Measurements from ENCODE around the gene LRRFIP1. TPM values are rescaled to one million over a fixed set of nuclear protein-coding genes. Genes with fewer than 3 reads are reported as not detected.

LRRFIP1 gene
- total and polyA plus RNA-seq, 2 of the 13 experiments (the other 11 are each of a cell fraction or from before 2014, with no cell fraction given): 15.9 to 40.5 TPM

DNA sequence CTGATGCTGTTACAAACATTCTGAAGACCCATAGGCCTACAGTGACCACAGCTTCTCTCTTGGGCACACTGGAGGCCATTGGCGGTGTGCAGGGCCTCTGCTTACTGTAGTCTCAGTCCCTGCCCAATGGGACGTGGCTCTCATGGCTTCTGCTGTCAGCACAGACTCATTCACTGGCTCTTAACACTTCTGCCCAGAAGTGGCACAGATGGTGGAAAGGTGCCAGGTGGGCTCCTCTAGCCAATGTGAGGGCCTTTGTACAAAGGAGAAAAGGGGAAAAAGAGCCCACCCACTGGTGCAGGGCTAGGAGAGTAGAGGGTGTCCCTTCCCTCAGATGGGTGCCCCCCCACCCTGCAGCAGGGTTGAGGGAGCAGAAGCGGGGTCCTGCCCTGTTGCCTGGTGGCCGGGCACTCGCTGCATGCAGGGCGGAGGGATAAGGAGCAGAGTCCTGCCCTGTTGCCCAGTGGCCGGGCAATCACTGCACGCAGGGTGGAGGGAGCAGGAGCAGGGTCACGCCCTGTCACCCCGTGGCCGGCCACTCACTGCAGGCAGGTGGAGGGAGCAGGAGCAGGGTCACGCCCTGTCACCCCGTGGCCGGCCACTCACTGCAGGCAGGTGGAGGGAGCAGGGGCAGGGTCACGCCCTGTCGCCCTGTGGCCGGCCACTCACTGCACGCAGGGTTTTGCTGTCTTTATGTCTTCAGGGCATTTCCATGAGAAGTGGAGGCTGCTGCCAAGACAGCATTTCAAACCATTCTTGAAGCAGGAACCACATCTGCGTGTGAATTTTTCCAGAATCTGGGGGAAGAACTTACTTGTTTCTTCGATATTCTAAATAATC lies 20.0 kb downstream of the LRRFIP1 start:
- Histone ChIP-seq H3K4me2 (ENCODE audit: low read depth, low read length) (no peak overlapping the region), H3K9me3 (ENCODE audit: low read length) (no peaks in the 10 kb centered on the region), H3K27ac (ENCODE audit: extremely low read length, insufficient read depth, low read length) (no peak overlapping the region), H3K27me3 (ENCODE audit: control insufficient read depth in 1 of 2, insufficient read depth in 2 of 2, low read length in 2 of 2) (no peaks in the 10 kb centered on the region), H3K79me2 (ENCODE audit: insufficient read depth, low read length) (no peaks in the 10 kb centered on the region), H4K20me1 (ENCODE audit: insufficient read depth, low read length) (no peaks in the 10 kb centered on the region), H3K4me3 (replicated peaks in 1 of 3; ENCODE audit: insufficient read depth in 1 of 3, low read depth in 2 of 3, low read length in 3 of 3) (no peak overlapping the region), H3K4me1 (ENCODE audit: insufficient read depth, low read length) (0 out of 2 replicates have a peak, but pooled peaks cover 12% of the 10 kb centered on the region), H3K36me3 (replicated peaks in 1 of 2; ENCODE audit: control insufficient read depth in 1 of 2, insufficient read depth in 2 of 2, low read length in 2 of 2) (no peaks in the 10 kb centered on the region), H2AFZ (ENCODE audit: low read length) (no peak overlapping the region), H3K9ac (ENCODE audit: insufficient read depth, low read depth, low read length) (no peak overlapping the region)
- FAIRE-seq: no peak
- intact Hi-C loops (cut with micrococcal nuclease; ENCODE audit: unreplicated experiment) (no loop called here), in situ Hi-C loops (cut with HindIII; ENCODE audit: extremely low pct_ligation_motif_present, low pct_unique_long_range_greater_than_20kb) (no loop called here)
- 85% methylated on average over 11 of the region's 20 CpGs for WGBS (ENCODE audit: low lambda C conversion rate)
- no peak for ATAC-seq
- DNase-seq (ENCODE audit: low spot score): no peak
- no TSS peak for BruUV-seq (replicated peaks)
- CTCF ChIA-PET (ENCODE audit: low intra/inter-chr PET ratio, low total read pairs): no interaction called here
- POLR2A ChIA-PET: no interaction called here
- TF ChIP-seq AKAP8 (CRISPR knock-in tag; IDR thresholded peaks at IDR 0.05) (no peak), HOXD1 (CRISPR knock-in tag; IDR thresholded peaks at IDR 0.05) (no peak), NONO (IDR thresholded peaks at IDR 0.05) (no peak), NONO (CRISPR knock-in tag; conservative IDR thresholded peaks at IDR 0.05) (no peak), ZSCAN21 (CRISPR knock-in tag; IDR thresholded peaks at IDR 0.05; ENCODE audit: borderline replicate concordance) (no peak), KDM2A (CRISPR knock-in tag; IDR thresholded peaks at IDR 0.05; ENCODE audit: borderline replicate concordance, low read depth) (no peak), MIER3 (CRISPR knock-in tag; IDR thresholded peaks at IDR 0.05; ENCODE audit: borderline replicate concordance) (no peak), RAD51 (IDR thresholded peaks at IDR 0.05; ENCODE audit: borderline replicate concordance) (no peak), KAT8 (CRISPR knock-in tag; IDR thresholded peaks at IDR 0.05) (no peak)
- TF ChIP-seq, protein P1, sequence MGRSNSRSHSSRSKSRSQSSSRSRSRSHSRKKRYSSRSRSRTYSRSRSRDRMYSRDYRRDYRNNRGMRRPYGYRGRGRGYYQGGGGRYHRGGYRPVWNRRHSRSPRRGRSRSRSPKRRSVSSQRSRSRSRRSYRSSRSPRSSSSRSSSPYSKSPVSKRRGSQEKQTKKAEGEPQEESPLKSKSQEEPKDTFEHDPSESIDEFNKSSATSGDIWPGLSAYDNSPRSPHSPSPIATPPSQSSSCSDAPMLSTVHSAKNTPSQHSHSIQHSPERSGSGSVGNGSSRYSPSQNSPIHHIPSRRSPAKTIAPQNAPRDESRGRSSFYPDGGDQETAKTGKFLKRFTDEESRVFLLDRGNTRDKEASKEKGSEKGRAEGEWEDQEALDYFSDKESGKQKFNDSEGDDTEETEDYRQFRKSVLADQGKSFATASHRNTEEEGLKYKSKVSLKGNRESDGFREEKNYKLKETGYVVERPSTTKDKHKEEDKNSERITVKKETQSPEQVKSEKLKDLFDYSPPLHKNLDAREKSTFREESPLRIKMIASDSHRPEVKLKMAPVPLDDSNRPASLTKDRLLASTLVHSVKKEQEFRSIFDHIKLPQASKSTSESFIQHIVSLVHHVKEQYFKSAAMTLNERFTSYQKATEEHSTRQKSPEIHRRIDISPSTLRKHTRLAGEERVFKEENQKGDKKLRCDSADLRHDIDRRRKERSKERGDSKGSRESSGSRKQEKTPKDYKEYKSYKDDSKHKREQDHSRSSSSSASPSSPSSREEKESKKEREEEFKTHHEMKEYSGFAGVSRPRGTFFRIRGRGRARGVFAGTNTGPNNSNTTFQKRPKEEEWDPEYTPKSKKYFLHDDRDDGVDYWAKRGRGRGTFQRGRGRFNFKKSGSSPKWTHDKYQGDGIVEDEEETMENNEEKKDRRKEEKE (IDR thresholded peaks at IDR 0.05): no peak

All from HepG2 (cell line).